Choroid plexus epithelial cell (primary cell): ENCODE measurements around the gene ING5.
A peak's percentile ranks its signal among the peaks of the same experiment; 100 is the strongest.

ENCODE experiments used
- DNase-seq: peaks from one replicate; pipeline ENCODE4 v3.0.0-alpha.2; 2010; ENCODE audit warnings: low read depth
- H3K4me3 ChIP-seq: 2 replicates; pipeline ENCODE4 v1.5.1; 2011; ENCODE audit warnings: low read depth, mild to moderate bottlenecking, control low read depth, low read length, moderate library complexity
- CTCF ChIP-seq: conservative IDR thresholded peaks from 2 replicates; pipeline ENCODE4 v1.5.1; 2011; ENCODE audit warnings: low read depth, mild to moderate bottlenecking, control low read depth, inconsistent platforms, low read length, moderate library complexity

Gene ING5

GRCh38 chr2:241690202-241690717 lies 11.6 kb upstream of the ING5 start:
- H3K4me3 ChIP-seq, result no peak overlapping the region
- no peak for DNase-seq
- no peak for TF ChIP-seq CTCF

GRCh38 chr2:241692448-241692847 lies 9.4 kb upstream of the ING5 start:
- peak; percentile 88 for DNase-seq
- no peak for TF ChIP-seq CTCF
- no peak overlapping the region for H3K4me3 ChIP-seq

GRCh38 chr2:241695651-241696050 lies 6.2 kb upstream of the ING5 start:
- H3K4me3 ChIP-seq, result no peak overlapping the region
- no peak for DNase-seq
- no peak for TF ChIP-seq CTCF

- H3K4me3 ChIP-seq, result peak overlapping the region; percentile 77
- peak; percentile 36 for TF ChIP-seq CTCF
- DNase-seq, result peak; percentile 62
Observed at GRCh38 chr2:241701149-241701398, 765 bp upstream of the ING5 start.

GRCh38 chr2:241702155-241703031 lies 554 bp downstream of the ING5 start:
- peak; percentile 24 for TF ChIP-seq CTCF

GRCh38 chr2:241703032-241703604 lies 1.3 kb downstream of the ING5 start:
- H3K4me3 ChIP-seq, result peak overlapping the region; percentile 77
- TF ChIP-seq CTCF, result peak; percentile 35
- DNase-seq, result peak; percentile 40

More at GRCh38 chr2:241702155-241703031, 554 bp downstream of the ING5 start:
- peak; percentile 88 for DNase-seq
- peak overlapping the region; percentile 77 for H3K4me3 ChIP-seq

GRCh38 chr2:241706537-241706936 lies 4.7 kb downstream of the ING5 start:
- no peak for DNase-seq
- no peak overlapping the region for H3K4me3 ChIP-seq
- TF ChIP-seq CTCF, result no peak
